ENCODE data around the gene DUSP10.

DUSP10 gene

DNA sequence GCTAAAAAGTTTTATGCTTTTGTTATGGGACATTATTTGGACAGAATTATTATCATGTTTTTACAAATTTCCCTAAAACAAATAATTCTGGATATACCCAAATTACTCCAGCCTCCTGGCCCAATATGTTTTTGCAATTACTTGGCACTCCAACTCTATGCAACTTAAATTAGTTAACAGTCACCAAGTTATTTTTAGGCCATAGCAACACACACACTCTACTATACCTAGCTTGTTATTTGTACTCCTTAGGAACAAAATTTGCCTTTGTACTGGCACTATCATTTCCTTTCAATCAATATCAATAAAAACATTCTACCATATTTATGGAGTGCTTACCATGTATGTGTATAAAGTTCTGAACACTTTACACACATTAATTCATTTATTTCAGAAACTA is 7.7 kb downstream of the DUSP10 start:
- no peak for DNase-seq (ENCODE audit: low read depth in 2 of 3, low spot score in 2 of 3)

DNA sequence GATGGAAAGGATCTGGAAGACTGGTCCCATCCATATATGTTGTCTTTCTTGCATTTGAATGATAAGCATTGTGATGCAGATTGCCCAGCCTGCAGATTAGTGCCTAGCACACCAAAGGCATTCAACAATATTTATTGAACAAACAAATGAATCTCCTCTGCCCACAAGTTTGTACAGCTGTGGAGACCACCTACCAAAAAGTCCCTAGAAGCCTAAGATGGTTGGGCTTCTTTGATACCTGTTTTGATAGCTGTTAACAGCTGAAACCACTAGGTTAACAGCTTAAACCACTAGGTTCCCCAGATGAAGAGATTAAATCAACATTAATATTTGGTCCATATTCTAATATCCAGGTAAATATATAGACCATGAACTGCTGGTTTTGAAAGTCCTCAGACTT is 9.8 kb downstream of the DUSP10 start:
- no peak for DNase-seq (ENCODE audit: low read depth in 2 of 3, low spot score in 2 of 3)

DNA sequence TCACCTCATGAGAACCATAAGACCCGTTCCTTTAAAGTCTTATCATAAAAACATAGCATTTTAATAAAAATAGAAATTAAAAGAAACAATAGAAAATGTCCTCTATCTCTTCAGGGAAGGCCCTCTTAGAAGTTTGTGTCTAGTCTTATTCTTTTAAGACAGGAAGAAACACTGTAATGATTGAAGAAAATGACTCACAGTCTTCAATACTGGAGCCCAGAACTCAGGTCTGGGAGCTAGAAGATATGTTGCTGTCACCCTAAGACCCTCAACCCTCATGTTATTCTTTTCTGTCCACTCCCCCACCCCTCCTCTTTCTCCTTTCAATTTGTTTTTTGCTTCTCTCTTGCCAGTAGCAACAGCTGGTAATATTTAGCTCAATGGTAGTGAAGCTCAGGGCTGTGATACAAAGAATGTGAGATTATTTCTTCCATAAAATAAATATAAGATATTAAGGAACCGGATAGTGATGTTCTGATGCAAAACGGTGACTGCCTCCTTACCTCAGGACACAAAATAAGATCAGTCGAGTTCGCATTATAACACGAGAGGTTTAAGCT is 12.0 kb downstream of the DUSP10 start:
- DNase-seq (ENCODE audit: low read depth in 2 of 3, low spot score in 2 of 3) = no peak

DNA sequence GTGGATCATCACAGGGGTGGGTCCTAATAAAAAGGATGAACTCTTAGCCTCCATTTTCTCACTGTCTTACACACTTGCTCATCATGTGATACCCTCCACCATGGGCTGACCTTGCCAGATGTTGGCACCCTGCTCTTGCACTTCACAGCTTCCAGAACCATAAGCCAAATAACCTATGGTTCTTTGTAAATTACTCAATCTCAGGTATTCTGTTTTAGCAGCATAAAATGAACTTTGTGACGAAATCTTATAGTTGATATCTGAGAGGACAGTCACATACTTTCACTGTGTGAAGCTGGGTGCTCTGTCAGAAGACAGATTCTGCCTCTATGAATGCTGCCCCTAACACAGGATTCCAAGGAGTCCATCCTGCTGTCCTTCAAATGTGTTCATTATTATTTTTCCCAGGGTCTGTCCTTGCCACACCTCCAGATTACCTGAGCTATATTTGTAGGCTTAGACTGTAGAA is 13.8 kb downstream of the DUSP10 start:
- DNase-seq (ENCODE audit: low read depth in 2 of 3, low spot score in 2 of 3) = no peak

DNA sequence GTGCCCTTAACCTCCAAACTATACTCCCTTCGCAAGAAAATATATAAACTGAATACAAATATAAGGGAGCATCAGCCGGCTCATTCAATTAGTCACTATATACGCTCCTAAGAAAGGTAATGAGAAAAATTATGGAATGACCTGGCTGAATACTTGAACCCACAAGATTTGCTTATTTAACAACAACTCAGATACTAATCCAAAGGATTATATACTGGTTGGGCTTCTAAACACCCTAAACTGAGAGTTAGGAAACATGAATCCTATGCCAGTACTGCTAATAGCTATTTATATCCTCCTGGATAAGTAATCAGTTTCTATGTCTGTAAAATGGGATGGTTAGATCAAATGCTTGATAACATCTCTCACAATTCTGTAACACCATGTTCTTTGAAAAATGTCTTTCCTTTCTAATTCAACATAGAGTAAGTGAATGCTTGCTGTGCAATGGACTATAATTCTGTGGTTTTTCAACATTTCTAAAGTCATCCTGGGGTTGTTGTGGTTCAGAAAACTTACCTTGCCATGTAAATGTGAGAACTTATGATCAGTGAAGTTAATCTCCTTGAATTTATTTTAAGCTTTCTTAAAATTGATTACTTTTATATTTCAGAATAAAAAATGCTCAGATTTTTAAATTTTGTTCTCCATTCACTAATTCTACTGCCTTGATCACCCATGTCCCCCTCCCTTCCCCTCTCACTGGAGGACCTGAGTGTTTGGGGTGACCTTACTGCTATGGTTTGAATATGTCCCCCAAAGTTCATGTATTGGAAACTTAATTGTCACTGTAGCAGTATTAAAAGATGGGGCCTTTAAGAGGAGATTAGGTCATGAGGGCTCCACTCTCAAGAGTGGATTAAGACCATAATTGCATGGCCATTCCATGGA is 14.5 kb downstream of the DUSP10 start:
- DNase-seq (ENCODE audit: low read depth in 2 of 3, low spot score in 2 of 3) = no peak

DNA sequence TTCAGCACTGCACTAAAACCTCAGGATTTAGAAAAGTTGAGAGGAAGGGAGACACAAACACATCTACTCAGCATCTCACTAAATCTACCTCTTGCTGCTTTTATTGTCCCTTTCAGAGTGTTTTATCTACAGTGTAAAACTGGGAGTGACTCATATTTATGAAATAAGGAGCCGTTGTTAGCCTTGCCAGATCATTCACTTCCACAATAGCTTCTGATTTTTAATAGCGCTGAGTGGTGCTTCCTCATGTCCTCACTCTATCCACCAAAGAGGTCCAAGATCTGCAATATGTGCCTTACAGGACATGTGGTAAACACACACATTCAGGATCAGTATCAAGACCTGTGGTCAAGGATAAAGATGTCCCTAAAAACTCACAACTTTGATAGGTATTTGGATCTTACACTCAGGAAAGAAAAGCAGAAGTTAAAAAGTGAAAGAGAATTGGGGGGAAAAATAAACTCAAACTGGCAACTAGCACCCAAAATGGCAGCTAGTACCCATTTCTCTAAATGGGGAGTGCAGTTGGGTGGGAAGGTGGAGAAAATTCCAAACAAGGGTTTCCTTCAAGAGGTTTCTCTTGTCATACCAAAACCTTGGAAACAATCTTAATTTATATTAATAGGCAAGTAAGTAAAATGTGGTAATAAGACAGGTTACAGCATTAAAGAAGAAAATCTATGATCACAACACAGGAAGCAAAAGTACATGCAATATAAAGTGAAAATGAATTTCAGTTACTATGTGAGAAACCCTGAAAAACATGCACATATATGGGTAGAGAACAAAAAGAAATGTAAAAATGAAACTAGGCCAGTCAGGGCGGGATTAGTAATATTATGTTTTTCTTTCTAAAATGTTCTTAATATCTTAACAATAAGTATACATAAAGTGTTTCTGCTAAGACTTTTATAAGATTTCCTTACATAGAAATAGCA is 15.9 kb downstream of the DUSP10 start:
- DNase-seq (ENCODE audit: low read depth in 2 of 3, low spot score in 2 of 3) = no peak

DNA sequence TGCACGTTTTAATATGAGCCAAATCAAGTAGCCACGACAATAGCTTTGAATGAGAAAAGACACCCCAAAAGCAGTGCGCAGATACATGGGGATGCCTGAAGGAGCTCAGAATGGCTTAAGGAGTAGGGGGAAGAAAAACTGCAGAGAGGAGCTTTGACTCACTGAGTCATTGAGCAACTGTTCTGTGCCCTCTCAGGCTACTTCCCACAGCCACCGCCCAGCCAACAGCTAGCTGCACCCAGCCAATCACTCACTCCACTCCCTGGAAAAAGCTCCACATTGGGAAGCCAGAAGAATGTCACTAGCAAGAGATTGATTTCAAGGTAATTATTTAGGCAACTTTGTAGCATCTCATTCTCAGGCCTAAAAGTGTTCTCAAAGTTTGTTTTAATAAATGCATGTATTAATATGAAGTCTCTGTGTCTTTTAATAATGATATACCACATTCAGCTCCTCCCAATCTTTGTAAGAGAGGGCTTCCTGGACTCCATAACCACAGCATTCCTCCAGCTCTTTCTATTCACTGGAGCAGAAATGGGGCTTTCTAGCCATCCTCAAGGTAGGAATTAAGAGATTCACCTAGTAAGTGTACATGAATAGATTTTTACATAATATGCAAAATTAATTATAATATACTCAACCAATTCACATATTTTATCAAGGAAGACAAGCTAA is 16.8 kb downstream of the DUSP10 start:
- DNase-seq (ENCODE audit: low read depth in 2 of 3, low spot score in 2 of 3) = no peak

DNA sequence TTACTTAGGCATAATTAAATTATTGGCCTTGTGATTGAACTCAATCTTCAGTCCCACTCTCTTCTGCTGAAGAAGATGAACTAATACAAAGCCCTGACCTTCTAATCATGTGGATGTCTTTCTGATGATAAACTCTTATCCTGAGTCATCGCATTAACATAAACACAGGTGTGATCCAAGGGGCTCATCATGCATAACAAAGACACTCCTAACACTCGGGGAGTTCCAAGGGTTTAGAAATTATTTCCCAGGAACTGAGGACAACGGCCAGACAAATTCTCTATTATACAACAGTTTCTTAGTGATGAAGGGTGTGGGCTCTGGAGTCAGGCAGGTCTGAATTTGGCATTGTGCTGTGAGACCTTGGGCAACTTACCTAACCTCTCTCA is 18.0 kb downstream of the DUSP10 start:
- DNase-seq (ENCODE audit: low read depth in 2 of 3, low spot score in 2 of 3) = no peak

DNA sequence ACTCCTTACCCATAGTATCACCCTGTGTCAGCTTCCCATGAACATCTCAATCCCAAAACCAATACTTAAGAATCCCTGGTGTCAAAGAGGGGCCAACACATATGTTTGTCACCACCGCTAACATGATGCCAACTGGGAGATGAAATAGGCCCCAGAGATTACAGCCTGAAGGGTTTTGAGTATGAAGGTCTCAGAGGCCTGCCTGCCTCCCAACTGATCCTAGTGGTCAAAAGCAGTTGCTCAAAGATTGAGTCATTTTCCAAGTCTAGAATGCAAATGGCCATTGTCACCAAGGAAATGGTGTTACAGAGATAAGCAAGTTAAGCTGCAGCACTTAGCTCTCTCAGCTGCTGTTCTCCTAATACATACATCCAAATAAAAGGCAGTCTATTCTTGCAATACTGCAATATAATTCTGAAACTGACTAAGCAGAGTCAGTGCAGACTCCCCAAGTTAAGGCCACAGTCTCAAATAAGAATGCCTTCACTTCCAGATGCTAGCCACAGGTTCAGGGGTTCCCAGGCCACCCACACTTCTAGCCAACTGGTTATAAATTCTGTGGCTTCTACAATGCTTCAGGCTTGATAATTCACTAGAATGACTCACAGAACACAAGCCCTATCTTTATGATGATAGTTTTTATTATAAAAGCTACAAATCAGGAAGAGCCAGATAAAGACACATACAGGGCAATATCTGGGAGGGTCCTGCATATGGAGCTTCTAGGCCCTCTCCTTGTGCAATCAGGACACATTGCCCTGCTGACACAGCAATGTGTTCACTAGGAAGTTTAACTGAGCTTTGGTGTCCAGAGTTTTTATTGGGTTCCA is 18.7 kb downstream of the DUSP10 start:
- no peak for DNase-seq (ENCODE audit: low read depth in 2 of 3, low spot score in 2 of 3)

DNA sequence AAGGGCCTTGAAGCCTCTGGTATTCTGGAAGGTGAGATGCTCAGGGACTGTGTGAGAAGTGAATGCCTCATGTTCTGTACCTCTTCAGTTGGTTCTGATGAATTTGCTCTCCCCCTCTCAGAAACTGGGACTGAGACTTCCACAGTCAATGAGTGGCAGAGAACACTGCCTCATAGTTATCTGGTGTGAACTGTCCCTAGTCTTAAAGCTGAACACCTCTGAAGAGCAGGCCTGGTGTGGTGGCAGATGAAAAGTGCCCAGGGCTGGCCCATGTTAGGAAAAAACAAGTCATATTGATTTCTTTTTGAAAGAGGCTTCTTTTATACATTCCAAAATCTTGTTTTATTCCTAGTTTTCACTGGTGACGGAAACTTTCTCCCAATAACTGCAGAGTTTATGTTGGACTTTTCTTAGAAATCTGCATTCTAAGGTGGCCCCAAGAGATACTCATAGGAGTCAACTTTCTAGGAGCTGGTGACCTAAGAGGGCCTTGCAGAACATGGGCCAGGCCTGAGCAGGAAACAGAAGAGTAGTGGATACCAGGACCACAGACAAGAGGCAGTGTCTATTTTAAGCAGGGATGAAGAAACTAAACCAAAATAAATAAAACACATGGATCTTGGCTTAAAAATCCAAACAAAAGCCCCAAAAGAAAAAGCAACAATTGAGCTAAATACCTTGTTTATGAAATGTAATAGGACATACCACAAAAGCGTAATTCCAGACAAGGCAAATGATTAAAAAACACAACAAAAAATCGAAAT is 19.5 kb downstream of the DUSP10 start:
- DNase-seq (ENCODE audit: low read depth in 2 of 3, low spot score in 2 of 3) = no peak

DNA sequence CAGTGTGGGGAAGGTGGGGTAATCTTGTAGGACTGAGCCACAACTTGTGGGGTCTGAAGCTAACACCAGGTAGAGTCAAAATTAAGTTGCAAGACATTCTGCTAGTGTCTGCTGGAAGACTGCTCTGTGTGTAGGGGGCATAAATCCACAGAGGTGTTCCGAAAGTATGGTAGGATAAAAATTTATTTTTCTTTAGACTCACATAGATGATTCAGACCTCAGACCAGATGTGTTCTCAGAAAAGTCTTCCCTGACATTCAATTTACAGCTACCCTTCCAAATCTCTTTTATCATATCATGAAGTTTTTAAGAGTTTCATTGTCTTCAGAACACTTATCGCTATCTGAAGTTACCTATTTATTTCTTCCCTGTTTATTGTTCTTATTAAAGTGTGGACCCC is 21.3 kb downstream of the DUSP10 start:
- DNase-seq (ENCODE audit: low read depth in 2 of 3, low spot score in 2 of 3) = no peak

DNA sequence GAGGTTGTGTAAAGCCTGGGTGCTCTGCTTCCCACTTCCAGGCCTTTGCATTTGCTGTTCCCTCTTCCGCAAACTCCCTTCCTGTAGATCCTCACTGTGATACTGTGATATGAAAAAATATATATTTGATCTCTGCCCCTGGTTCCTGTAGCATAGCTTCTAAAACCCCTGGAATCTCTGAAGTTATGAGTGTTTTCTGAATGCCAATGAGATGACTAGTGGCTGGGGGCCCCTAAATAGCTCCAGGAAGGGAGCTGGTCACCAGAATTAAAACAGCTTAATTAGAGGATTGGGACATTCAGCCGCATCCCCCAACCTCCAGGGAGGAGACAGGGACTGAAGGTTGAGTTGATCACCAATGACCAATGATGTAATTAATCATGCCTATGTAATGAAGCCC is 21.9 kb downstream of the DUSP10 start:
- no peak for DNase-seq (ENCODE audit: low read depth in 2 of 3, low spot score in 2 of 3)

DNA sequence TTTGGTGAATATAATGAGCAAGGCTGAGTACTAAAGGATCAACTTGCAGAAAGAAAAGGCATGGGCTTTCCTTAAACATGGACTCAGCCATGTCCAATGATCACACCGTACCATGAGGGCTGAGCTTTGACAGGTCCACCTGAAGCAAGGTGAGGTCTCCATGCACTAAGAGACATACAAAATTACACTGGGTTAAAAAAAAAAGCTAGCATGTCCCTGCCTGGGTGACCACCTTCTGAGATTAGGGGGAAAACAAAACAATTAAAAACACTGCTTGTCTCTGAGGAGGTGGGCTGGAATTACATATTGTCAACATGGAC is 22.7 kb downstream of the DUSP10 start:
- DNase-seq (ENCODE audit: low read depth in 2 of 3, low spot score in 2 of 3) = no peak

DNA sequence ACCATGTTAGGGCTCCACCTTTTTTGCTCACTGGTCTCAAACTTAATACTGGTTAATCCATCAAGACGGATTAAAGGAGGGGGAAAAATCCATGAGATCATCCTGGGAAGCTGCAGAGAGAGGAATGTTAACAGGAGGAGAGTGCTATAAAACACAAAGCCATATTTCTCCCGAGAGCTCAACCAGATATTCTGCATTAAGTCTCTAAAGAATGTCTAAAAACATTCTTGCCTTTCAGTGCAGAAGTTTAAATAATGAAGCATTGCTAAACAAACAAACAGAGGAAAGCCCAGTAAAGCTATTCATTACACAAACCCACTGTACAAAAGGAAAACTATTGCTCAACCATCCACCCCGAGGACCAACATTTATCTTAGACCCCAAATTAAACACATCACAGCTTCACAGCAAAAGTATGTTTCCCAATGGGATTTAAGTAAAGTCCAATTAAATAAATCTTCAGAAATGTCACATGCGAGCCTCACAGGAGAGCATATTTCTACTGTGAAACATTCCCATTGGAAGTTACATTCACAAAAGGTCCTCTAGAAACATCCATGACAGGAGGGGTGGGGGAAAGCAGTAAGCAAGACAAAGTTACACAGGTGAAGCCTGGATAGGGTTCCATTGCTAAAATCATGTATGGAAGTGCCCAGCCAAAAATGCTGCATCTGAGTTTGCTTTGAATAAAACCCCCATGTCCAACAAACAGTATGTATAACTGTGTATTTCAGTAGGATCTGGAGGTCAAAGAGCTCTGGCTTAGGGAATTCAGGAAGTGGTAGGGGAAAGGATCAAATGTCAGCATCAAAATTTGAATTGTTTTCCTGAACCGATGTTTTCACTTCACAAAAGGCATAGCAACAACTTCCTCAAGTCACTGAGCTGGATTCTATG is 23.3 kb downstream of the DUSP10 start:
- no peak for DNase-seq (ENCODE audit: low read depth in 2 of 3, low spot score in 2 of 3)

DNA sequence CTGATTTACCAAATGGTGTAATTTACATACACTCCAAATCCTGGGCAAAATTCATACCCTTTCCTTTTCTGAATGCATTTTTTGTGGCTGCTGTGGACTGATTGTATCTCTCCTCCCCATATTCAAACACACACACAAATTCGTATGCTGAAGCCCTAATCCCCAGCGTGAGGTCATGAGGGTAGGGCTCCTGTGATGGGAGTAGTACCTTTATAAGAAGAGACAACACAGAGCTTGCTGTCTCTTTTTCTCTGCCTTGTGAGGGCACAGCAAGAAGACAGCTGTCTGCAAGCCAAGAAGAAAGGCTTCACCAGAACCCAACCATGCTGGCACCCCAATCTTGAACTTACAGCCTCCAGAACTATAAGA is 24.4 kb downstream of the DUSP10 start:
- no peak for DNase-seq (ENCODE audit: low read depth in 2 of 3, low spot score in 2 of 3)

DNA sequence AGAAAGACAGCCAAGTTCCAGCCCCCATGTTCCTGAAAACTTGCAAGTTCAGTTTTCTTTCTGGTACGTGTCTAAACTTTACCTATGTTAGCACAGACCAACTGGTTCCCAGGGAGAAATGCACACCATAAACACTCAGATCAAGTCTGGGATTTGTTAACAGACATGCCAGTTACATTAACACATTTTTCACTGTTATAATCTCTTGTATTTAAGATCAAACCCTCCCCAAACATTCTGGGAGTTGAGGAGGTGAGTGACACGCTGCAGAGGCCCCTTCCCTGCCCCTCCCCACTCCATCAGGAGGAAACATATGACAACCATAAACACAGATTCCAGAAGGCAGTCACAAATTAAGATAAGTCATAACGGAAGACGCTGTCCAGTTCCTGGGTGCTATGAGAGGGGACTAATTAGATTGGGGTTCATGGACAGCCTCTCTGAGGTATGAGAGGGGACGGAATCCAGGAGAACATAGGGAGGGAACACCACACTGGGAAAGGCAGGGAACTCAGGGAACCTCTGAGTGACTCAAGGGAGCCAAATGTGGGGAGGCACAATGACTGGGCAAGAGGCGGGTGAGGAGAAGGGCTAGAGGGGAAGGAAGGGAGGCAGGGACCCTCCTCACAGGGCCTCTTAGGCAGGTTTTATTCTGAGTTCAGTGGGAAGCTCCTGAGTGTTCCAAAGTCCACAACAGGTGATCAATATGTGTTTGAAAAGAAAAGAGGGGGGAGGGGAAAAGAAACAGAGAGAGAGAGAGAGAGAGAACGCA is 25.0 kb downstream of the DUSP10 start:
- no peak for DNase-seq (ENCODE audit: low read depth in 2 of 3, low spot score in 2 of 3)

DNA sequence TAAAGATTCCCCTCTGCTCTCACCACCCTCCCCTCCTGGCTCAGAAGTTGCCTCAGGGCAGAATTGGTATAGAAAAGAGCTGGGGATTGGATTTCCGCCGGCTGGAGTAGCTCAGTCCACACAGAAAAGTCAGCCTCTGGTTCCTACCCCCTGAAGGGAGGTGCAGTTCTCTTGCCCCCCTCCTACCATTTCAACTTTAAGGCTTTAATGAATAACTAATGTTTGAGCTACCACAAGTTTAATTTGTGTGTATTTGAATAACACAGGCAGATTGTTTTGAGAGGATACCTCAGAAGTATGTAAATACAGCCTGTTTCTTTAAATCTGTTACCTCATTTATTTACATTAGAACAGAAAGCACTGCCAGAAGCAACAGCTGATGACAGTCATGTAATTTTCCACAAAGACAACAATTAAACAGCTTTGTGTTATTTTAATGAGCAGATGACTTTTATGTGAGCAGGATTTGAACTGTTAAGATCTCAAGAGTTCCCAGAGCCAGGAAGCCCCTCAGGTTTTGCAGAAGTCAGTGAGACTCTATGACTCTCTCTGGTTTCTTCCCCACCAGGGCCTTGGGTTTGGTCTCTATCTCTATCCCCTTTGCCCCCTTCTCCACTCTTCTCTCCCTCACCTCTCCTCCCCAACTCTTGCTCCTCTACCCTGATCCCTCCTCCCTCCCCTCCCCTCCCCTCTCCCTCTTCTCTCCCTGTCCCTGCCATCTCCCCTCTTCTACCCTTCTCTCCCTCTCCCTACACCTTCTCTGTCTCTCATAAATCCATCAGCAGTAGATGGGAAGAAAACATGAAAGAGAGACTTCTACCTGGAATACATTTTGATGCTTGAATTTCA is 26.3 kb downstream of the DUSP10 start:
- no peak for DNase-seq (ENCODE audit: low read depth in 2 of 3, low spot score in 2 of 3)
